Hepatocyte (in vitro differentiated cells): ENCODE measurements around the gene FOXL2NB. TPM values are rescaled to one million over a fixed set of nuclear protein-coding genes. Genes with fewer than 3 reads are reported as not detected.

Source experiments
- DNase-seq: peaks from one replicate; pipeline ENCODE4 v3.0.0-alpha.2; 2016; ENCODE audit warnings: low spot score
- H2AFZ ChIP-seq: fragments of 200-600 bp; sonication (generic); 2 replicates; pipeline ENCODE4 v1.6.0; 2016; ENCODE audit warnings: antibody characterized with exemption, mild to moderate bottlenecking
- H3K27ac ChIP-seq: fragments of 200-600 bp; sonication (generic); 2 replicates; pipeline ENCODE4 v1.5.1; 2016; ENCODE audit warnings: mild to moderate bottlenecking
- H3K27me3 ChIP-seq: fragments of 200-600 bp; sonication (generic); 2 replicates; pipeline ENCODE4 v1.6.1; 2016
- H3K36me3 ChIP-seq: fragments of 200-600 bp; sonication (generic); replicated peaks from 2 replicates; pipeline ENCODE4 v1.5.1; 2016; ENCODE audit warnings: low read depth; ENCODE audit not compliant: insufficient read depth
- H3K4me1 ChIP-seq: fragments of 200-600 bp; sonication (generic); 2 replicates; pipeline ENCODE4 v1.5.1; 2016; ENCODE audit warnings: mild to moderate bottlenecking, moderate library complexity; ENCODE audit not compliant: insufficient read depth
- H3K4me2 ChIP-seq: fragments of 200-600 bp; sonication (generic); 2 replicates; pipeline ENCODE4 v1.6.0; 2016
- H3K4me3 ChIP-seq: fragments of 200-600 bp; sonication (generic); 2 replicates; pipeline ENCODE4 v1.5.1; 2016; ENCODE audit warnings: mild to moderate bottlenecking
- H3K79me2 ChIP-seq: fragments of 200-600 bp; sonication (generic); 2 replicates; pipeline ENCODE4 v1.6.0; 2017; ENCODE audit warnings: mild to moderate bottlenecking
- H3K9me2 ChIP-seq: fragments of 200-600 bp; sonication (generic); replicated peaks from 2 replicates; pipeline ENCODE4 v1.6.0; 2017; ENCODE audit warnings: mild to moderate bottlenecking; ENCODE audit not compliant: insufficient read depth
- H3K9me3 ChIP-seq: fragments of 200-600 bp; sonication (generic); 2 replicates; pipeline ENCODE4 v1.5.1; 2016; ENCODE audit warnings: low read depth, mild to moderate bottlenecking
- H4K20me1 ChIP-seq: fragments of 200-600 bp; sonication (generic); 2 replicates; pipeline ENCODE4 v1.6.0; 2016; ENCODE audit warnings: mild to moderate bottlenecking; ENCODE audit not compliant: insufficient read depth, poor library complexity, severe bottlenecking
- EZH2 ChIP-seq: fragments of 200-600 bp; sonication (generic); IDR thresholded peaks from 2 replicates; pipeline ENCODE4 v1.6.1; 2016; ENCODE audit warnings: antibody characterized with exemption, mild to moderate bottlenecking, borderline replicate concordance
- EZH2phosphoT487 ChIP-seq: fragments of 200-600 bp; sonication (generic); IDR thresholded peaks from one replicate; pipeline ENCODE4 v1.6.1; 2018; ENCODE audit warnings: antibody characterized with exemption, mild to moderate bottlenecking, low read depth, moderate library complexity; ENCODE audit not compliant: unreplicated experiment, severe bottlenecking
- WGBS: methylation state at CpG from one replicate; pipeline ENCODE4 v1.1.6; 2016; ENCODE audit warnings: low lambda C conversion rate; ENCODE audit errors: missing lambda C conversion rate; 5-methylcytosine and 5-hydroxymethylcytosine counted together
- polyA plus RNA-seq: library from polyadenylated mRNA; unstranded; fragments of >200 nt; fragmentation: Nextera tagmentation; extraction: Ambion mirVana; gene quantifications from 2 replicates; pipeline ENCODE4 v1.2.1, GENCODE V29; 2016
- total RNA-seq: library from RNA; depleted of rRNA; stranded (reverse); fragments of >200 nt; gene quantifications from 2 replicates; pipeline ENCODE4 v1.2.3, GENCODE V29; 2014
- TF ChIP-seq, protein P1 (sequence below): fragments of 200-600 bp; sonication (generic); IDR thresholded peaks from 2 replicates; pipeline ENCODE4 v1.5.1; 2016; ENCODE audit warnings: antibody characterized with exemption, mild to moderate bottlenecking; ENCODE audit not compliant: poor library complexity

FOXL2NB gene
- total and polyA plus RNA-seq, 2 experiments from 2014 or later, result not detected

DNA sequence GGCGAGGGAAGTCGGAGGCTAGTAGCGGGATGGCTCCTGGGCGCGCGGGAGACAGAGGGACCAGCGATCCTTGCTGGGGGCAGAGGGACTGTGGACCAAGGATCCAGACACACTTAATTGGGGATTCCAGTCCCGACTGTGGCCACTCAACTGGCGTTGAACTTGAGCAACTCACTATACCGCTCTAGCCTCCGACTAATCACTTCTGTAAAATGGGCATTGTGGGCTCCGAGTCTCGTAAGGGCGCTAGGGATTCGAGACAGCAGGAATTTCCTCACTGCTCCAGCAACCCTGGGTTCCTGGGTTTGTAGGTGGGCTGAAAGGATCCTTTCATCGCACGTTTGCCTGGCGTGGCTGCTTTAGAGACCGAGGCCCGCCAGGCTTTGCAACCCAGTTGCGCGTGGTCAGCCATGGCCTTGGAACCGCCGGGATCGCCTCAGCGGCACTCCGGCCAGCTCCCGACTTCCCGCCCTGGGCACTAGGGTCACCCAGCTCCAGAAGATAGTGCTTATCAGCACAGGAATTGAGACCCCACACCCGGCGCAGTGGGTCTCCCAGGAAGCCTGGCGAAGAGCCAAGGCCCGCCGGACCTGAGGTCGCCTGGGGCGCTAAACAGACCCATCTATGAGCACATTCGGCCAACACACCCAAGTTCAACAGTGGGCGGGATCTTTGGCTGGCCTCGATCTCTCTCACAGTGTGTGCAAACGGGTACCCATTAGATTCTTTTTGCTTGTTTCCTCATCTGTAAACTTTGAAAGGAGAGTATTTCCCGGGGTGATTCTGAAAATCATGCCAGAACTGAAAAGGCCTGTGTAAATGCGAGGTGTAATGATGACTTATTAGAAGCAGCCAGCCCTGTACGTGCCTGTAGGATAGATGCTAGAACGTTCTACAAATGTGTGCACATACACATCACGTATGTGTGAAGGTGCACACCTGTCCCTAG lies 10.0 kb upstream of the FOXL2NB start:
- H3K79me2 ChIP-seq, result no peaks in the 10 kb centered on the region
- no peak overlapping the region for H3K27ac ChIP-seq
- no peak for DNase-seq
- peaks cover 7% of the 10 kb centered on the region for H3K4me1 ChIP-seq
- peak overlapping the region; percentile 96 for H3K4me2 ChIP-seq
- peaks cover 92% of the 10 kb centered on the region for H3K27me3 ChIP-seq
- TF ChIP-seq, protein P1, sequence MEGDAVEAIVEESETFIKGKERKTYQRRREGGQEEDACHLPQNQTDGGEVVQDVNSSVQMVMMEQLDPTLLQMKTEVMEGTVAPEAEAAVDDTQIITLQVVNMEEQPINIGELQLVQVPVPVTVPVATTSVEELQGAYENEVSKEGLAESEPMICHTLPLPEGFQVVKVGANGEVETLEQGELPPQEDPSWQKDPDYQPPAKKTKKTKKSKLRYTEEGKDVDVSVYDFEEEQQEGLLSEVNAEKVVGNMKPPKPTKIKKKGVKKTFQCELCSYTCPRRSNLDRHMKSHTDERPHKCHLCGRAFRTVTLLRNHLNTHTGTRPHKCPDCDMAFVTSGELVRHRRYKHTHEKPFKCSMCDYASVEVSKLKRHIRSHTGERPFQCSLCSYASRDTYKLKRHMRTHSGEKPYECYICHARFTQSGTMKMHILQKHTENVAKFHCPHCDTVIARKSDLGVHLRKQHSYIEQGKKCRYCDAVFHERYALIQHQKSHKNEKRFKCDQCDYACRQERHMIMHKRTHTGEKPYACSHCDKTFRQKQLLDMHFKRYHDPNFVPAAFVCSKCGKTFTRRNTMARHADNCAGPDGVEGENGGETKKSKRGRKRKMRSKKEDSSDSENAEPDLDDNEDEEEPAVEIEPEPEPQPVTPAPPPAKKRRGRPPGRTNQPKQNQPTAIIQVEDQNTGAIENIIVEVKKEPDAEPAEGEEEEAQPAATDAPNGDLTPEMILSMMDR, result no peak
- TF ChIP-seq EZH2 (no peak), EZH2phosphoT487 (peak; percentile 12)
- 11% methylated on average over 44 of the region's 45 CpGs for WGBS
- H3K9me3 ChIP-seq, result no peaks in the 10 kb centered on the region
- no peak overlapping the region for H3K4me3 ChIP-seq
- no peak overlapping the region for H2AFZ ChIP-seq
- H4K20me1 ChIP-seq, result peaks cover 3% of the 10 kb centered on the region
- H3K36me3 ChIP-seq, result no peaks in the 10 kb centered on the region
- H3K9me2 ChIP-seq, result no peaks in the 10 kb centered on the region

DNA sequence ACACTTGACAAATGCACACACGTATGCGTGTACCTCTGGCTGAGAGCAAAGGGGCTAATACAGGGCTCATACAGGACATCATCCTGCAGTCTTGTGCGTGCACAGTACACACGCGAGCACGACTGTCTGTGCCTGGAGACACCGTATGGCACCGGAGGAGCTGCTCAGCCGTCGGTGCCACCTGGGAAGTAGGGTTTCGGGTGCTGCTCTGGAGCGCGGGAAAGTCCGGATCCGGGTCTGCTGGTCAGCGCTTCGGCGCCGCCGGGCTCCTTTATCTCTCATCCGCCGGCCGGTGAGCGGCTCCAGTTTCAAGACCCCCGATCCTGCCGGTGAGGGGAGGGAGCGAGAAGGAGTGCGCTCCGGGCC lies 9.3 kb upstream of the FOXL2NB start:
- Histone ChIP-seq H3K4me2 (no peak overlapping the region), H3K36me3 (no peaks in the 10 kb centered on the region), H3K9me3 (no peaks in the 10 kb centered on the region), H3K27ac (no peak overlapping the region), H3K4me1 (peaks cover 7% of the 10 kb centered on the region), H3K4me3 (no peak overlapping the region), H2AFZ (no peak overlapping the region), H3K79me2 (no peaks in the 10 kb centered on the region), H3K27me3 (peaks cover 96% of the 10 kb centered on the region), H3K9me2 (no peaks in the 10 kb centered on the region), H4K20me1 (peaks cover 3% of the 10 kb centered on the region)
- 3% methylated on average over 29 of the region's 29 CpGs for WGBS
- no peak for DNase-seq
- TF ChIP-seq EZH2, result no peak
- peak; percentile 68 for TF ChIP-seq EZH2phosphoT487

DNA sequence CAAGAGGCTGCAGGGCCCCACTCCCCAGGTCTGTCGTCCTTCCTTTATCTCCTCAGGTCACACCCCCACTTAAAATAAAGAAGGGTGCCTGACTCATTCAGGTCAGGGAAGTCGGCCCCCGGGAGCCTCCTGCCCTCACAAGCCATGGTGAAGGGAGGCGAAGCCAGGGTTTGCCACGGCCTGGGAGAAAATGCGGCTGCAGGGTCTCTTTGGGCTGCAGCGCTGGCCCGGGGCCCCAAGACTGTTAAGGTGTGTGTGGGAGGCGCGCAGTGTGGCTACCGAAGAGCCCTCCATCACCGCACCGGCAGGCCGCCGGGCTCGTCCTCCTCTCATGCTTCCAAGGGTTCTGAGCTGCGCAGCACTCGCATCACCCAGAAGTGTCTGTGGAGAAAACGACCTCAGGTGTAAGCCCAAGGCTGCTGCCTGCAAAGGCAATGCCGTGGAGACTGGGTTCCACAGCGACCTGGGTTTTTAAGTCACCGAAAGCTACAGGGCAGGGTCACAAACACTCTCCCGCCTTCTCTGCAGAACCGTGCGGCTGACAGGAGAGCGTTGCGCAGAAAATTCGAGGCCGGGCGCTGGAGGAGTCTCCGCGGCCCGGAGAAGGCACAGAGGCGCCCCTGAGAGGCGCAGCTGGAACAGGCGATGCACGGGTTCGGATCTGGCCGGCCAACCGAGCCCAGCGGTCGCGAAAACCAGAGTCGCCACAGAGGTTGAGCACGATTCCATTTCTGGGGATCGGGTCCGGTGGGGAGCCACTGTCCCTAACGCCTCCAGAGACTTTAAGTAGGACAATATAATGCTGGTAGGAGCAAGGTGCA lies 8.8 kb upstream of the FOXL2NB start:
- TF ChIP-seq, protein P1, result no peak
- TF ChIP-seq EZH2phosphoT487, result peak; percentile 89
- TF ChIP-seq EZH2, result peak; percentile 88
- WGBS, result 3% methylated on average over 47 of the region's 48 CpGs
- Histone ChIP-seq H3K27ac (no peak overlapping the region), H4K20me1 (peaks cover 3% of the 10 kb centered on the region), H3K4me2 (no peak overlapping the region), H3K4me3 (no peak overlapping the region), H3K9me2 (no peaks in the 10 kb centered on the region), H3K9me3 (no peaks in the 10 kb centered on the region), H3K4me1 (peaks cover 7% of the 10 kb centered on the region), H3K36me3 (no peaks in the 10 kb centered on the region), H3K79me2 (no peaks in the 10 kb centered on the region), H3K27me3 (peaks cover 96% of the 10 kb centered on the region), H2AFZ (no peak overlapping the region)
- DNase-seq, result no peak
